Breast epithelium (tissue), 3 donors: ENCODE data around the gene UGT1A3.

ENCODE experiments used
- CTCF ChIP-seq, 3 donors: fragments of 450-650 bp; IDR thresholded peaks; one replicate each; pipeline ENCODE4 v1.5.1; 2016 to 2017; ENCODE audit warnings: antibody characterized with exemption in 3 of 3, mild to moderate bottlenecking in 3 of 3, moderate library complexity in 3 of 3
- POLR2A ChIP-seq: fragments of 450-650 bp; IDR thresholded peaks from one replicate; pipeline ENCODE4 v1.6.1; 2016; ENCODE audit warnings: antibody characterized with exemption, mild to moderate bottlenecking, moderate library complexity

GRCh38 chr2:233789554-233789953 lies 60.7 kb downstream of the UGT1A3 start:
- no peak for TF ChIP-seq POLR2A
- no peak for TF ChIP-seq CTCF (IDR thresholded peaks at IDR 0.05)
